NOMO-1 treated with DMSO at 0.1 percent for 48 hours (cell line): ENCODE data around the gene RPS15A.
A peak's percentile ranks its signal among the peaks of the same experiment; 100 is the strongest.
"Not testable (repeated sequence)": the region's sequence is repeated elsewhere in the genome, so short reads cannot be mapped to it uniquely, and the experiment has no call there.

Experiments
- DNase-seq: peaks from one replicate; lab custom pipeline; 2025; ENCODE audit not compliant: unreplicated experiment; lab: John Stamatoyannopoulos, UW

Gene RPS15A

GRCh38 chr16:18797746-18798145 lies 7.6 kb upstream of the RPS15A start:
- DNase-seq, result no peak

- DNase-seq, result no peak
Observed at GRCh38 chr16:18796377-18796776, 6.2 kb upstream of the RPS15A start.

GRCh38 chr16:18792836-18793433 lies 2.8 kb upstream of the RPS15A start:
- no peak for DNase-seq

- DNase-seq, result no peak
Observed at GRCh38 chr16:18789515-18789849, 652 bp downstream of the RPS15A start.

- DNase-seq, result no peak
Observed at GRCh38 chr16:18788828-18789514, 1.2 kb downstream of the RPS15A start.

GRCh38 chr16:18784917-18785623 lies 5.1 kb downstream of the RPS15A start:
- no peak for DNase-seq

- no peak for DNase-seq
Observed at GRCh38 chr16:18783430-18784341, 6.4 kb downstream of the RPS15A start.

- no peak for DNase-seq
Observed at GRCh38 chr16:18782697-18783429, 7.3 kb downstream of the RPS15A start.

- not testable (repeated sequence) for DNase-seq
Observed at GRCh38 chr16:18781232-18781631, 8.9 kb downstream of the RPS15A start.

- not testable (repeated sequence) for DNase-seq
Observed at GRCh38 chr16:18780460-18781026, 9.6 kb downstream of the RPS15A start.

- not testable (repeated sequence) for DNase-seq
Observed at GRCh38 chr16:18777664-18778063, 12.5 kb downstream of the RPS15A start.

GRCh38 chr16:18776334-18776733 lies 13.8 kb downstream of the RPS15A start:
- DNase-seq, result not testable (repeated sequence)

- DNase-seq, result peak; percentile 82
Observed at GRCh38 chr16:18774651-18775050, 15.5 kb downstream of the RPS15A start.

GRCh38 chr16:18772171-18772570 lies 18.0 kb downstream of the RPS15A start:
- not testable (repeated sequence) for DNase-seq

- not testable (repeated sequence) for DNase-seq
Observed at GRCh38 chr16:18770336-18770962, 19.7 kb downstream of the RPS15A start.

GRCh38 chr16:18767217-18767616 lies 22.9 kb downstream of the RPS15A start:
- not testable (repeated sequence) for DNase-seq

- DNase-seq, result not testable (repeated sequence)
Observed at GRCh38 chr16:18762713-18763112, 27.4 kb downstream of the RPS15A start.

- DNase-seq, result peak; percentile 35
Observed at GRCh38 chr16:18759598-18760520, 30.3 kb downstream of the RPS15A start.
